ENCODE measurements around the gene AHRR. TPM values are rescaled to one million over a fixed set of nuclear protein-coding genes. Genes with fewer than 3 reads are reported as not detected.
"Not testable (repeated sequence)": the region's sequence is repeated elsewhere in the genome, so short reads cannot be mapped to it uniquely, and the experiment has no call there.

The AHRR gene
- total and polyA plus RNA-seq, 10 of the 15 experiments (the other 5 are each of a cell fraction or from before 2014, with no cell fraction given), result 0.90 to 35.2 (median 19.2) TPM

GRCh38 chr5:302966-303365 lies 18.5 kb upstream of the AHRR start:
- DNase-seq (ENCODE audit: low read depth, low spot score) (no peak), FAIRE-seq (no peak), ATAC-seq (no peak)
- Histone ChIP-seq H3K4me1 (ENCODE audit: control insufficient read depth, insufficient read depth, low read length) (no peaks in the 10 kb centered on the region), H3K4me2 (ENCODE audit: control insufficient read depth, insufficient read depth) (no peak overlapping the region), H3K9me3 (replicated peaks; ENCODE audit: control insufficient read depth, insufficient read depth, low read length) (no peaks in the 10 kb centered on the region), H3K4me3 (no peak overlapping the region), H3K79me2 (ENCODE audit: control insufficient read depth, insufficient read depth, low read length) (no peaks in the 10 kb centered on the region), H3K9ac (ENCODE audit: control insufficient read depth, insufficient read depth, low read length) (no peak overlapping the region), H3K27me3 (replicated peaks in 1 of 2; ENCODE audit: control insufficient read depth in 2 of 2, insufficient read depth in 2 of 2, low read length in 1 of 2) (no peaks in the 10 kb centered on the region), H3K27ac (ENCODE audit: control insufficient read depth, insufficient read depth) (no peak overlapping the region), H3K36me3 (ENCODE audit: control insufficient read depth in 2 of 2, insufficient read depth in 2 of 2, low read length in 1 of 2) (peaks cover 8 to 16% of the 10 kb centered on the region in 2 experiments; a peak in 3 of 4 replicates), H2AFZ (ENCODE audit: control insufficient read depth, low read depth, low read length) (no peak overlapping the region), H4K20me1 (ENCODE audit: control insufficient read depth, insufficient read depth) (no peaks in the 10 kb centered on the region)
- 75% methylated on average over 4 of the region's 8 CpGs for WGBS (ENCODE audit: insufficient coverage, insufficient replicate concordance, low lambda C conversion rate, missing lambda C conversion rate)
- ChIA-PET POLR2A (no interaction called here), CTCF (no interaction called here), SMC1A (ENCODE audit: uncharacterized antibody, unreplicated experiment) (no interaction called here), RAD21 (ENCODE audit: unreplicated experiment) (no interaction called here)
- in situ Hi-C loops (cut with MboI) (no loop called here), intact Hi-C loops (cut with micrococcal nuclease; ENCODE audit: unreplicated experiment) (no loop called here)
- BruUV-seq (replicated peaks), result no TSS peak
- TF ChIP-seq NFYA (IDR thresholded peaks at IDR 0.05; ENCODE audit: borderline replicate concordance, low read depth, low read length), result no peak
- no peak for TF ChIP-seq EZH2 (IDR thresholded peaks at IDR 0.05; ENCODE audit: borderline replicate concordance, control insufficient read depth, low read depth, low read length)
- TF ChIP-seq BRCA1 (IDR thresholded peaks at IDR 0.05; ENCODE audit: low read depth, low read length), result no peak
- TF ChIP-seq HDAC6 (IDR thresholded peaks at IDR 0.05; ENCODE audit: unreplicated experiment), result no peak
- TF ChIP-seq FOXK2 (IDR thresholded peaks at IDR 0.05), result no peak
- TF ChIP-seq BHLHE40 (IDR thresholded peaks at IDR 0.05; ENCODE audit: borderline replicate concordance in 1 of 2, low read depth in 2 of 2, low read length in 1 of 2), result no peak

- H3K79me2 ChIP-seq (ENCODE audit: control insufficient read depth, insufficient read depth, low read length); SMC1A ChIA-PET (ENCODE audit: uncharacterized antibody, unreplicated experiment); in situ Hi-C loops (cut with MboI); H4K20me1 ChIP-seq (ENCODE audit: control insufficient read depth, insufficient read depth); RAD21 ChIA-PET (ENCODE audit: unreplicated experiment); H3K27ac ChIP-seq (ENCODE audit: control insufficient read depth, insufficient read depth); intact Hi-C loops (cut with micrococcal nuclease; ENCODE audit: unreplicated experiment); DNase-seq (ENCODE audit: low read depth, low spot score); CTCF ChIA-PET; H3K4me3 ChIP-seq; POLR2A ChIA-PET; H3K4me1 ChIP-seq (ENCODE audit: control insufficient read depth, insufficient read depth, low read length); H3K9ac ChIP-seq (ENCODE audit: control insufficient read depth, insufficient read depth, low read length); BruUV-seq (replicated peaks); ATAC-seq; H3K4me2 ChIP-seq (ENCODE audit: control insufficient read depth, insufficient read depth); H3K9me3 ChIP-seq (replicated peaks; ENCODE audit: control insufficient read depth, insufficient read depth, low read length); FAIRE-seq; H3K27me3 ChIP-seq (replicated peaks in 1 of 2; ENCODE audit: control insufficient read depth in 2 of 2, insufficient read depth in 2 of 2, low read length in 1 of 2); H2AFZ ChIP-seq (ENCODE audit: control insufficient read depth, low read depth, low read length): not testable (repeated sequence)
- H3K36me3 ChIP-seq (ENCODE audit: control insufficient read depth in 2 of 2, insufficient read depth in 2 of 2, low read length in 1 of 2), result peaks cover 10 to 17% of the 10 kb centered on the region in 2 experiments; a peak in 3 of 4 replicates
- WGBS (ENCODE audit: insufficient coverage, insufficient replicate concordance, low lambda C conversion rate, missing lambda C conversion rate), result 91% methylated on average over 6 of the region's 8 CpGs
Measured at GRCh38 chr5:303741-304140, 17.8 kb upstream of the AHRR start.

Measured in GM12878 (cell line).